Fibroblast of skin of back (primary cell): ENCODE results near the gene HEPHL1.
A peak's percentile ranks its signal among the peaks of the same experiment; 100 is the strongest.

Experiments used
- DNase-seq: peaks from one replicate; pipeline ENCODE4 v3.0.0-alpha.2; 2013

HEPHL1 gene

GRCh38 chr11:94018721-94019120 lies 2.4 kb upstream of the HEPHL1 start:
- no peak for DNase-seq

GRCh38 chr11:94023856-94024255 lies 2.7 kb downstream of the HEPHL1 start:
- DNase-seq: no peak

DNA sequence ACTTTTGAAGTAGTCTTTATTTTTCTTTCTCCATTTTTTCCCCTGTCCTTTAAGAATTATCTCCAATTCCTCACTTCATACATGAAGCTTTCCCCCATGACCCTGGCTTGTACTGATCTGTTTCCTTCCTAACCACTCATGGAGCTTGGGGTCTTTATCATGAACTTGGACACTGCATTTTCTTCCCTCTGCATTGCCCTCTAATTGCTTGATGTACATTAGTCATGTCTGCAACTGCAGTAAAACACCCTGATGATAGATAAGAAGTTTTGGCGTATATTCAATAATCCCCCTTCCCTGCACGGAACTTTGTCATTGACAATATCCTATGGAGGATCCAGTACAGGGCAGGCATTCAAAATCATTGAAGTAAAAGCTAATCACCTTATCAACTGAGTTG lies 3.4 kb downstream of the HEPHL1 start:
- DNase-seq: no peak

GRCh38 chr11:94025690-94026394 lies 4.7 kb downstream of the HEPHL1 start:
- DNase-seq: peak; percentile 4

DNA sequence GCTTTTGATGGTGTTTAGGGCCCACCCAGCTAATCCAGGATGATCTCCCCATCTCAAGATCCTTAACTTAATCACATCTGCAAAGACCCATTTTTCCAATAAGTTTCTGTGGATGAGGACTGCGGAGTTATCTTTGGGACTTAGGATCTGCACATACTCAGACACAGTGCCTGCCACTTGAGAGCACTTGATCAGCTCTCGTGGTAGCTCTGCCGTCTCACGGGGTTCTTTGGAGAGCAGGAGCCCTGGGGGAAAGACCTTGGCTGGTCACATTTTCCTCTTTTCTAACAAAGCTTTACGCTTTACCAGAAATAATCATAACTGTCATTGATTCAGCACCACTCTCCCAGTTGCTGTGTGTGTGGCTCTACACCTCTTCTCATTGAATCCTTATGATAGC lies 6.1 kb downstream of the HEPHL1 start:
- no peak for DNase-seq

DNA sequence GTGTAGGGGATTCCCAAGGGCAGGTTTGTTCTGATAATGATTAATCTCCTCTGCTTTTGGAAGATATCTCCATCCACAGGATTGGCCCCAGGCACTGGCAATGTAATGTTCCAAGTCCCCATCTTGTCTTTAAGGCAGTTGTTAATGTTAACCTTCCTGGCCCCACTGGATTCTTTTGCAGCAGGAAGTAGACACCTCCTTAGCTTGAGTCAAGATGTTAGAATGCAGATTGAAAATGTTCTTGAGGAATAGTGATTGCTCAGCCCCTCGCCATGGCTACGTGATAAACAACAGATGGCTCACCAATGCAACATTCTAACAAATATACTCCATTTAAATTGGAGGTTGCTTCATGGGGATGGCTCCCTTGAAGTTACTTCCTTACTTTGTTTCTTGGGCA lies 7.3 kb downstream of the HEPHL1 start:
- peak; percentile 22 for DNase-seq

DNA sequence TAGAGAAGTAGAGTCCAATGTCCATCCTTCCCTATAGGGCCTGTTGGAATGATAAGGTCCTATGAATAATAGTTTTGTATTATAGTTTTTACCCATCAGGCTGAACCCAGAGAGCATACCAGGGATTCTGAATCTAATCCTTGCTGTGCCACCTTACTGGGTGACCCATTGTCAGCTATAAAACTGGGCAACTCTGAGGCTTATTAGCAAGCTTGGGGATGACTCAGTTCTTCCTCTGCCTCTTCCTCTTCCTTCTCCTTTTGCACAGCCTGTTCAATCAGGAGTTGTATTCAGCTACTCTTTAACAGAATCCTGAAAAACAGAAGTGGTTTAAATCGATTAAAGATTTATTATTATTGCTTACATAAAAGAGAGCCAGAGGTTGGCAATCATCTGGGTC lies 8.9 kb downstream of the HEPHL1 start:
- no peak for DNase-seq

DNA sequence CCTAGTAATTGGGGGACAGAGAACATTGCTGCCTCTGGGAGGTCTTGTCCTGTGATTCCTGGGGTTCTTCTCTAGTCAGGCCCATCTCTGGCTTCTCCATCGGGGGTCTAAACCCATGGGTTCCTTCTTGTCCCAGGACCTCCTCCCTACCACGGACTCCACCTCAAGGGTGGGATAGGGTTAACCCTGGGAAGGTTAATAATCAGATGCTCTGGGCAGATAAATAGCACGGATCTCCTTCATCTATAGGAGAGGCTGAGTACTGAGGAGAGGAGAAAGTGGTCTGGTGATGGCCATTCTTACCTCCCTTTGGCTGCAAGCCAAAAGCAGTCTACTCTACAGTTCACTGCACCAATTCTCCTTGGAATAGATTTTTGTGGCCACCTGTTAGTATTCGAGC lies 10.5 kb downstream of the HEPHL1 start:
- no peak for DNase-seq

DNA sequence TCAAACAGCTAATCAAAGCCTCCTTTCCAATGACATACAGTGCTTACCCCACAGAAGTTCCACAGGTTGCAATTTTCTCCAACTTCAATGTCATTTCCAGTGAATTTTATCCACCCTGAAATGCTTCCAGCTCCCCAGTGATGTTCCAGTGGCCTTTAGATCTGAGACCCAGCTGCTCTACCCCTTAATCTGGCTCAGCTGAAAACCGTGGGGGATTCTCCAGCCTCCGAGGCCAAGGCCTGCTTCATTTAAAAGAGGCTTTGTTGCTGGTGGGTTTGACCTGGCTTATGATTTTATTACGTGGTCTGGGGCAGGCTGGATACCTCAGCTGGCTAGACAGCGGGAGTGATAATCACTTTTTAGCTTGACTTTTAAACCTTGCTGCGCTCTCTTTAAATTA lies 10.9 kb downstream of the HEPHL1 start:
- DNase-seq: no peak

- DNase-seq: no peak
Measured at GRCh38 chr11:94032725-94033124, 11.6 kb downstream of the HEPHL1 start.

DNA sequence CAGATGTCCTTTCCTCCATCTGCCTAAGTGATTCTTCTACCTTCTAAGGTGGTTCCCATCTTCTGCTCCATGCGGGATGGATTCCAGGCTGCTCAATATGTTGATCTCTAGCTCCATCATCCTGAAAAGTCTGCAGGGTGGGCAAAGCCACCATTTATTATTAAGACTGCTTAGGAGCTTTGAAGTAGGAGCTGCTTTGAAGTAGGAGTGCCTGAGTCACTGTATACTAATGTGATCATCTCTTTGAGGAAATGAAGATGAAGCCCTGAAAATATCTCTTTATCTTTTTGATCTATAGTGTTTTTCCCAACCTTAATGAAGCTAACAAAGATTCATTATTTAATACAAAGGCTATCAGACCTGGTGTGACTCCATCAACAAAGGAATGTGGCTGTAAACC lies 13.1 kb downstream of the HEPHL1 start:
- DNase-seq: no peak

- no peak for DNase-seq
Measured at GRCh38 chr11:94036096-94036495, 14.9 kb downstream of the HEPHL1 start.

GRCh38 chr11:94043241-94043640 lies 22.1 kb downstream of the HEPHL1 start:
- no peak for DNase-seq

DNA sequence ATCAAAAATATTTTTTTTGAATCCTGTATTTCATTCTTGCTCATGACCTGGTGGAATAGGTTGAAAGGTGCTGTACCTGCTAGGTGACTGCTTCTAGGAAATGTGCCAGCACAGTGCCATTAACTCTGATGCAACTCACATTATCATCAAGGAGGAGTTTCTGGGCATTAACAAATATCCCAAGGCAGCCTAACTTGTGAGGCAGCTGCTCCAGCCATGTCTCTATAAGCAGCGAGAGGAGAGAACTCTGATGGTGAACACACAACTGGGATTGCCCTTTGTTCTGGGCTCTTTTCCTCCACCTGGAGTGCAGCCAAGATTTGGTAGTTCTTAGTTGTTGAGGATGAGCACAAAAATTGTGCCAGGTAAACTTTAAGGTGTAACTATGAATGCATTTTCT lies 25.6 kb downstream of the HEPHL1 start:
- no peak for DNase-seq

DNA sequence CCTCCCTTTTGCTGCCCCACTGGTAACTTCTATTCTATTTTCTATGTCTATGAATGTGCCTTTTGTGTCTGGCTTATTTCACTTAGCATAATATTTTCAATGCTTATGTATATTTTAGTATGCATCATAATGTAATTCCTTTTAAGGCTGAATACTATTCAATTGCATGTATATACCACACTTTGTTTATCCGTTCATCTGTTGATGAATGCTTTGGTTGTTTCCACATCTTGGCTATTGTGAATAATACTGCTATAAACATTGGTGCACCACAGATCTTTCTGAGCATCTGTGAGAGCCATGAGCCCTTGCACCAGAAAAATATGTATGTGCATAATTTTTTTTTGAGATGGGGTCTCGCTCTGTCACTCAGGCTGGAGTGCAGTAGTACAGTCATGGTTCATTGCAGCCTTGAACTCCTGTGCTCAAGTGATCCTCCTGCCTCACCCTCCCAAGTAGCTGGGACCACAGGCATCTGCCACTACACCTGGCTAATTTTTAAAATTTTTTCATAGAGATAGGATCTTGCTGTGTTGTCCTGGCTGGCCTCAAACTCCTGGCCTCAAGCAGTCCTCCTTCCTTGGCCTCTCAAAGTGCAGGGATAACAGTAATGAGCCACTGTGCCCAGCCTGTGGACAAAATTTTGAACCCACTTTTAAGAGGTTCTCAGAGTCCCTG lies 27.0 kb downstream of the HEPHL1 start:
- no peak for DNase-seq

DNA sequence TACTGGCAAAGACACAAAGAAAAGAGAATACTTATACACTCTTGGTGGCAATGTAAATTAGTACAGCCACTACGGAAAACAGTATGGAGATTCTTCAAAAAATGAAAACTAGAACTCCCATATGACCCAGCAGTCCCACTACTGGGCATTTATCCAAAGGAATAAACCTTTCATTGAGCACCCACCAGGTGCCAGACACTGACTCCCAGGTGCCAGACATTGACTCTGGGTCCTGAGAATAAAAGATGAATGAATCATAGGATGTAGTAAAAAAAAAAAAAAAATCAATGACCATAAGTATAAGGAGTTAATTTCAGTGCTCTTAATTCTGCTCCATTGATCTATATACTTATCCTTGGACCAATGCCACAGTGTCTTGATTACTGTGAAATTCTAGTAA lies 28.2 kb downstream of the HEPHL1 start:
- DNase-seq: no peak

- DNase-seq: no peak
Measured at GRCh38 chr11:94058630-94059029, 37.5 kb downstream of the HEPHL1 start.

DNA sequence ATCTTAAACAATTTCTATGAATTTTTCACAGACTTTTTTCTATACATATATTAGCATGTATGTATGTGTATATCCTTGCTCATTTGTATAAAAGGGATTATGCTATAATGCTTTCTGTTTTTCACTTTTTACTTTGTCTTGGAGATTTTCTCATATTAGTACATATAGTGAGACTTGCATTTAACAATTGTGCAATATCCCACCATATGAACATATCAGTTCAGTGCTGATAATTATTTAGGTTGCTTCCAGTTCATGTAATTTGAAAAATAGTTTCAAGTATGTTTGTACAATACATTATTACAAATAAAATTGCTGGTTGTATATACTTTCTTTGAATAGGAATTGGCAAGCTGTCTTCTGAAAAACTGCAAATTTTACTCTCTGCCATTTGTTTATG lies 37.9 kb downstream of the HEPHL1 start:
- no peak for DNase-seq

DNA sequence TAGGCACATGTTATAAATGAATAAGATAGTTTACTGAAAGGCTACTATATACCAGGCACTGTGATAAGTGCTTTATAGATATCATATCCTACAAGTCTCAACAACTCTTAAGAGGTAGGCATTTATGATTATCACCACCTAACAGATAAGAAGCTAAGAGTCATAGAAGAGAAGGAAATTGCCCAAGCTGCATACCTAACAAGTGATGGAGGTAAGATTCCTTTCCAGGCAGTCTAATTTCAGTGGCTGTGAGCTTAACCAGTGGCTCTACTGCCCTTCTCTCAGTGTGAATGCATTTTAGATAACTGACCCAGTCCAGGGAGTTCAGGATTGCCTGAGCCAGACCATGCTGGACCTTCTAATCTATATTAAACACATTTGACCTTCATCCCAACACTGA lies 39.2 kb downstream of the HEPHL1 start:
- no peak for DNase-seq

- DNase-seq: no peak
Measured at GRCh38 chr11:94062360-94062759, 41.2 kb downstream of the HEPHL1 start.

GRCh38 chr11:94066901-94067429 lies 45.8 kb downstream of the HEPHL1 start:
- DNase-seq: no peak

DNA sequence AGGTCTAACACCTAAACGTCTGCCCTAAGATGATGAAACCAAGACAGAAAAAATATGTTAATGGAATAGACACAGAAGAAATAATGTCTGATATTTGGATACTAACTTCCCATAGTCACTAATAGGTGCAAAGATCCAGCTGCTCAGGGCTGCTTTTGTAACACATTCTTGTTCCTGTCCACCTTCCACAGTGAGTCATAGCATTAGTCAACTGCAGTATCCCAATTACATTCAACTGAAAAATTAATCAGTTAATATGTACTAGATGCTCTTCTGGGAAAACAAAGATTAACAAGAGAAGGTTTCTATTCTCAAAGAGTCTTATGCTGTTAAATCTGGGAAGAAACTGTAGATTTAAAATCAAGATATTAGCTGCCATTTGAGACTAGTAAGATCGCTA lies 47.6 kb downstream of the HEPHL1 start:
- DNase-seq: no peak

DNA sequence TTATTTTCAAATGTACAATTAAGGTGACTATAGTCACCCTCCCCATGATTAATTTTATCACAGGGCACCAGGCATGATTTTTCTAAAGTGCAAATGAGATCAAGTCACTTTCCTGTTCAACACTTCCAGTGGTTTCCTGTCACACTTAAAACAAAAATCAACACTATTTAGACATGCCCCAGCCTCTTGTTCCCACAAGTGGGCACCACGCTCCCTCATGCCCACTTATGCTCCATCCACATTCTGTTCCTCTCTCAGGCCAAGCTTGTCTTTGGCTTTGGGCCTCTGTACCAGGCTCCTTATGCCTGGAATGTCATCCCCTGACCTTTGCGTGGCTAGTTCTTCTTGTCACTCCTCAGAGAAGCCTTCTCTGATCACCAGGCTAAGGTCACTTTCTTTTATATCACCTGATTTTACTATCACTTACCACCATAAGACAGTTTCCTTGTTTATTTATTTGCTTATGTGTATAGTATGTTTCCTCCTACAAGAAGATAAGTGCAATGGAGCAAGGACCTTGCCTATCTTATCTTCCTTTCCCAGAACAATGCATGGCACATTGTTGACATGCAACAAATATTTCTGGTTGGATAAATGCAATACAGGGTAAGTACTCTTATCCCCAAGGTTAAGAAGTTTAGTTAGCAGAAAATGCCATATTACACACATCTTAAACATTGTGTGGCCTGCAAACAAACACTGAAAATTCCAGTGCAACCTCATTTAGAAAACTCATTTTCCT lies 56.6 kb downstream of the HEPHL1 start:
- no peak for DNase-seq

- DNase-seq: no peak
Measured at GRCh38 chr11:94084164-94084563, 63.0 kb downstream of the HEPHL1 start.
